Esophagus mucosa (tissue), 1 donor: ENCODE results near the gene CDK5R1. TPM values are rescaled to one million over a fixed set of nuclear protein-coding genes. Genes with fewer than 3 reads are reported as not detected.
"Not testable (repeated sequence)": the region's sequence is repeated elsewhere in the genome, so short reads cannot be mapped to it uniquely, and the experiment has no call there.

Source experiments
- ATAC-seq: fragments of 200-7000 bp; cut with Tn5 transposase; one replicate; pipeline ENCODE4 v1.9.1; 2020
- total RNA-seq: library from RNA; stranded (reverse); gene quantifications from one replicate; pipeline ENCODE4 v1.2.4, GENCODE V29; 2023
- donor health status: DM: yes; HTN: yes; CAD: no.

The CDK5R1 gene
- total RNA-seq: 12.6 TPM

DNA sequence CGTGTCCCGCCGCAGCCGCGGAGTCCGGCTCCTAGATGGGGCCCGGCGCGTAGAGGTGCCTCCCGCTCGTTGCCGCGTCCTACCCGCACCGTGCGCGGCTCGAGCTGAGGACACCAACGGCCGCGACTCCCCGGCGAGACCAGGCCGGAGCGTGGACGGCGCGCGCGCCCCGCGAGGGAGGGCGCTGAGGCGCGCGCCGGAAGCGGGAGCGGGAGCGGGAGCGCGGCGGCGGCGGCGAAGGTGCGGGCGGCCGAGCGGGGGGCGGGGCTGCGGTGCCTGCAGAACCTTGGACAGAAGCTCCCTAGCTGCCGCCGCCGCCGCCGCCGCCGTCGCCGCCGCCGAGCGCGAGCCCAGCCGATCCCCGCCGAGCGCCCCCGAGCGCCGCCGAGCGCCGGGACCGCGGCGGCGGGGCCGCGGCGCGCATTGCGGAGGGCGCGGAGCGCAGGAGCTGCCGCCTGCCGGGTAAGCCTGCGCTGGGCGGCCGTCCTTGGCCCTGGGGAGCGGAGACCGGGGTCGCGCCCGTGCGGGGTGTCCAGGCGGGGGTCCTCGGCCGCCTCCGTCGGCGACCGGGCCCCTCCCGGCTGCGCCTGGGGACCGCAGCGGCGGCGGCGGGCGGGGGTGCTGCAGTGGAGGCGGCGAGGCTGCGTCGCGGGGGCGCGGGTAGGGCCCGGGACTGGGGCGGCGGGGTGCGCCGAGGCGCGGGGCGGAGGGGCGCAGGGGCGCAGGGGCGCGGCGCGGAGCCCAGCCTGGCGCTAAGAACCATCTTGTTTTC lies at the start of gene CDK5R1:
CDK5R1 (plus strand) TSS at position 293 of the 772 bp plus-strand sequence. CDS start 628 bp downstream, outside the sequence.
- ATAC-seq: peak; percentile 38

GRCh38 chr17:32440722-32441121 lies 46.1 kb upstream of the CDK5R1 start:
- no peak for ATAC-seq

GRCh38 chr17:32441886-32442285 lies 44.9 kb upstream of the CDK5R1 start:
- ATAC-seq: no peak

GRCh38 chr17:32443827-32444300 lies 42.9 kb upstream of the CDK5R1 start:
- ATAC-seq: no peak

- peak; percentile 96 for ATAC-seq
Observed at GRCh38 chr17:32444301-32445073, 42.3 kb upstream of the CDK5R1 start, which contains the start of gene PSMD11. Gene PSMD11 (plus strand): TSS chr17:32444510. CDS start chr17:32444524, 14 bp downstream.

- ATAC-seq: peak; percentile 76
Observed at GRCh38 chr17:32445074-32445415, 41.7 kb upstream of the CDK5R1 start.

DNA sequence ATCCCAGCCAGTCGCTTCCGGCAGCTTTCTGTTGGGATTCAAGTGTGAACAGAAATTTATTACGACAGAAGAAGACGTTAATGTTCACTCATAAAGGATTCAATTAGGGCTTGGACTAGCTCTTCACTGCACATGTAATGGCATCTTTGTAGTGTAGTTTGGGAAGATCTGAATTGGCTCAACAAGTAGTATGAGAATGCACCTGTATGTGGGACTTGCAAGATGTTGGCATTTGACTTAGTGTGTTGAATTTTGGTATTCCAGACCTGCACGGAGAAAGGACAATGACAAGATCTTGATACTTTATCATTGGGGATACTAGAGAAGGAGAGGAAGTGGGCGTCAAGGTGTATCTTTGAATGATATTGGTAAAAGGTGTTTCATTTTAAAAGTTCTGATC lies 41.3 kb upstream of the CDK5R1 start:
- no peak for ATAC-seq

DNA sequence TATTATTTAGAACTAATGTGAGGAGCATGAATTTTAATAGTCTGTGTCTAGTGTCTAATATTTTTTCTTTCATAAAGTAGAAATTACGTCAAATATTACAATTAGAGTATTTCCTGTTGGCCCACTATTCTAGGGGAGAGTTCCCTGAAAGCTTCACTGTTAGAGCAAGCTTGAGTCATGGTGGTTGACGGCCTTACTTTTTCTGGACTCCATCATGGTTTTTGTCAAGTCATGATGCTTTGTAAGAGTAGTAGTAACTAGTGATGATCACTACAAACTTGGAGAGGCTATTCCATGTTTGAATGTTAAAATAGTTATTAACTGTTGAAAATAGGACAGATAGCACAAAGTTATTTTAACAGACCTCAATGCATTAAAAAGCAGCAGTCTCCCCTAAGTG lies 40.8 kb upstream of the CDK5R1 start:
- ATAC-seq: no peak

DNA sequence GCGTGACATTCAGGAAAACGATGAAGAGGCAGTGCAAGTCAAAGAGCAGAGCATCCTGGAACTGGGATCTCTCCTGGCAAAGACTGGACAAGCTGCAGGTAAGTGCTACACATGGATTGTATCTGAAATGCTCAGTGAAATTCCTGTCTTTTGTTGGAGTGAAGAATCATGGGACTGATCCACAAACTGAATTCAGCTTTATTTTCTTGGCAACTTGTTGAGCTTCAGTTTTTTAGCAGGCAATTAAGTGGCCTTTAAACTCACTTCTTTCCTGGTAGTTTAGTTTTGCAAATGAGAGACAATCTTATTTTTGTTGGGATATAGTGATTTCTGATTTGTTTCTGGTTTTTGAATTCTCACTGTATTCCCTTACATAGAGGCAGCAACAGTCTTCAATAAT lies 39.8 kb upstream of the CDK5R1 start:
- ATAC-seq: no peak

- no peak for ATAC-seq
Observed at GRCh38 chr17:32449963-32450362, 36.8 kb upstream of the CDK5R1 start.

DNA sequence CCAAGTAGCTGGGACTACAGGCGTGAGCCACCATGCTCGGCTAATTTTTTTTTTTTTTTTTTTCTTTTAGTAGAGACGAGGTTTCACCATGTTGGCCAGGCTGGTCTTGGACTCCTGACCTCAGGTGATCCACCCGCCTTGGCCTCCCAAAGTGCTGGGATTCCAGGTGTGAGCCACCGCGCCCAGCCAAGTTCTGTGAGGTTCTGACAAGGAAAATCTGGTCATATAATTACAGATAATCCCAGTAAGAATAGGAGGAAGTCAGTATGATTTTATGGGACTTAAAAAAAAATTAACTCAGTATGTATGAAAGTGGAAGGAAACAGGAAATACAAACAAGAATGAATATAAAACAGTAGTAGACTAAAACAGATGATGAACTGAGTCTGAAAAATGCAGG lies 36.4 kb upstream of the CDK5R1 start:
- not testable (repeated sequence) for ATAC-seq

- no peak for ATAC-seq
Observed at GRCh38 chr17:32451879-32452278, 34.9 kb upstream of the CDK5R1 start.

DNA sequence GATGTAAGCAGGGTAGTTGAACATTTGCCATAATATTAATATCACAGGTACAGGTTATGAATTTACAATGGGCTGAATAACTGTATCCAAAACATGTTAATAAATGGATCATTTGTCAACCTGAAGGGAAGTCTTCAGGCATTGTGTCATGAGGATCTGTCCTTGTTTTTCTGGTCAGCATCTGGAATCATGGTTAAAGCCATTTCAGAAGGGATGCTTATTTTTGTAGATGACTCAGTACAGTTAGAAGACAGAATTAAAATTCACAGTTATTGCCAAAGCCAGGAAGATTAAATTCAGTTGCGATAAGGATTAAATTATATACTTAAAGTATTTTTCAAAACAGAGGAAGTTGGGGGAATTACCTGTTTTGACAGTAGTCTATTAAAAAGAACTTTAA lies 34.5 kb upstream of the CDK5R1 start:
- ATAC-seq: no peak

- no peak for ATAC-seq
Observed at GRCh38 chr17:32453370-32453769, 33.4 kb upstream of the CDK5R1 start.

DNA sequence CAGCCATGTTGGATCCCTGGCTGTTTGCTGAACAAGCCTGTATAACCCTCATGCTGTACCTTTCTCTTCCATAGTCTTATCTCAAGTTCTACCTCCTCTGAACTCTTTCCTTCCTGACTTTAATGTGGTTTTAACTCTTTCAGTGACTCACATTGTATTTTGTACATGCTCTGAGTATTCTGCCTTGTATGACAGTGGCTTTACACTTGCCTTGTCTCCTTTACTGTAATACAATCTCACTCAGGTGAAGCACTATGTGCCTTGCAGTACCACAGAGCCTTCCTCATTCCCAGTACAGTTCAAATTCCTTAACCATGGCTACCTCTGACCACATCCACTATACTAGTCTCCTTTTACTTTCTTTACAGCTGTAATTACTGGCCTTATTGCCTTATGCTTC lies 28.4 kb upstream of the CDK5R1 start:
- ATAC-seq: no peak

GRCh38 chr17:32460054-32460453 lies 26.7 kb upstream of the CDK5R1 start:
- no peak for ATAC-seq

GRCh38 chr17:32461498-32461852 lies 25.3 kb upstream of the CDK5R1 start:
- peak; percentile 35 for ATAC-seq

- ATAC-seq: peak; percentile 78
Observed at GRCh38 chr17:32461853-32462617, 24.8 kb upstream of the CDK5R1 start.

DNA sequence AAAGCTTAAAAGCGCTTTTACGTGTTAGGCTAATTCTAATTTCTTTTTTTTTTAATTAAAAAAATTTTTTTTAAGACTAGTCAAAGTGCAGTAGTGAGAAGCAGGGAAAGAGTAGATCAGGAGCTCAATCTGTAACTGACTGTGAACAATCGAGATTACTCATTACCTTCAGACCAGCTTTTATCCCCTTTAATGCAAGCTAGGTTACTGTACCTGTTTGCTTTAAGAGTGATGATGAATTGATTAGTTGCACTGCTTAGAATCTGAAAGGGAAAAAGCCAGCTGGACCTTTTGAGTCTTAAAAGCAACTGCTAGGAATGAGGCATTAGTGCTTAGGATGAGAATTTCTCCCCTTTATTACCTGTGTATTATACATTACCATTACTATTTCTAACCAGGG lies 23.5 kb upstream of the CDK5R1 start:
- no peak for ATAC-seq

DNA sequence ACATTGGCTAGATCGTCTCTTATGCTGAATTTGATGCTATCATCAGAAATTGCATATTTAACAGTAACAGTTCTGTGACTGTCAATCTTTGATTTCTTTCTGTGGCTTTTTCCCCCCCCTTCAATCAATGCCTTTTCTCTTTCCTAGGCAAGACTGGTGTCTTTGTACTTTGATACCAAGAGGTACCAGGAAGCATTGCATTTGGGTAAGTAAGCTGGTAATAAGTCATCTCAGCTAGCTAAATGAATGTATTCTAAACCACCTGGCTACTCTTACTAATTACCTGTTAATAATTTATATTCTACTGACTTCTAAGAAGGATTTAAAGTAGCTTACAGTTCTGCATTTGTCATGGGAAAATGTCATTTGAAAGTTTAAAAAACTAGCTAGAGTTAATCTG lies 22.4 kb upstream of the CDK5R1 start:
- ATAC-seq: no peak

DNA sequence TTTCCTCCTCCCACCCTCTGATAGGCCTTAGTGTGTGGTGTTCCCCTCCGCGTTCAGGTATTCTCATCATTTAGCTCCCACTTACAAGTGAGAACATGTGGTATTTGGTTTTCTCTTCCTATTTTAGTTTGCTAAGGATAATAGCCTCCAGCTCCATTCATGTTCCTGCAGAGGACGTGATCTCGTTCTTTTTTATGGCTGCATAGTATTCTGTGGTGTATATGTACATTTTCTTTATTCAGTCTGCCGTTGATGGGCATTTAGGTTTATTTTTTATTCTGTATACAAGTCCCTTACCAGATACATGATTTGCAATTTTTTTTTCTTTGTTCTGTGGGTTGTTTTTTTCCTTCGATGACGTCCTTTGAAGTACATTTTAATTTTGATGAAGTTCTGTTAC lies 18.8 kb upstream of the CDK5R1 start:
- ATAC-seq: no peak

DNA sequence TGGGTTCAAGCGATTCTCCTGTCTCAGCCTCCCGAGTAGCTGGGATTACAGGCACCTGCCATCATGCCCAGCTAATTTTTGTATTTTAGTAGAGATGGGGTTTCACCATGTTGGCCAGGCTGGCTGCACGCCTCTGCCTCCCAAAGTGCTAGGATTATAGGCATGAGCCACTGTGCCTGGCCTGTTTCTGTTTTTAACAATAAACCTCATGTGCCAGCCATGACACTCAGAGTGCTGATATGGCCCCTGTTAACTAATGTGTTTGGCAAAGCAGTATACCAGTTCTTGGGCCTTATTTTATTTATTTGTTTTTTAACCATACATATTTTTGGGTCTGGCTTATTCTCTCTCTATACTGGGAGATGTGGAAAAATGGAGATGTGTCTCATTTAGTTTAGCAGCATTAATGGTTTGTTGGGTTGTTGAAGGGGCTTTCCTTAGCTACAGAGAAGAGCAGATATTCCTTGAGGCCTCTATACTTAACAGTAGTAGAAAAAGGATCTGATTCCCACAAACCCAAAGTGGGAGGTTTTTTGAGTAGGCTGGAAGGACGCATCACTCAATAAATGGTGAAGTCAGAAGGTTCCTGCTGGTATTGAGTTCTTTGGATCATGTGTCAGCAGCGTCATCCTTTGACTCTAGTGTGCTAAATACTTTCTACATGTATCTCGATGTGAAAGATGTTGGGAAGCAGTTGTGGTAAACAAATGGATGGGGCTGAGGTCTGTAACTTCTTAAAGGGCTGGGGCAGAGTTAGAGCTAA lies 16.2 kb upstream of the CDK5R1 start:
- ATAC-seq: no peak
